ENCODE results near the gene NAALADL2. TPM values are rescaled to one million over a fixed set of nuclear protein-coding genes. Genes with fewer than 3 reads are reported as not detected.

The NAALADL2 gene
- total and polyA plus RNA-seq, 2 donors (not counting 1 experiment from before 2014, with no cell fraction given), result 8.8 to 11.6 TPM

DNA sequence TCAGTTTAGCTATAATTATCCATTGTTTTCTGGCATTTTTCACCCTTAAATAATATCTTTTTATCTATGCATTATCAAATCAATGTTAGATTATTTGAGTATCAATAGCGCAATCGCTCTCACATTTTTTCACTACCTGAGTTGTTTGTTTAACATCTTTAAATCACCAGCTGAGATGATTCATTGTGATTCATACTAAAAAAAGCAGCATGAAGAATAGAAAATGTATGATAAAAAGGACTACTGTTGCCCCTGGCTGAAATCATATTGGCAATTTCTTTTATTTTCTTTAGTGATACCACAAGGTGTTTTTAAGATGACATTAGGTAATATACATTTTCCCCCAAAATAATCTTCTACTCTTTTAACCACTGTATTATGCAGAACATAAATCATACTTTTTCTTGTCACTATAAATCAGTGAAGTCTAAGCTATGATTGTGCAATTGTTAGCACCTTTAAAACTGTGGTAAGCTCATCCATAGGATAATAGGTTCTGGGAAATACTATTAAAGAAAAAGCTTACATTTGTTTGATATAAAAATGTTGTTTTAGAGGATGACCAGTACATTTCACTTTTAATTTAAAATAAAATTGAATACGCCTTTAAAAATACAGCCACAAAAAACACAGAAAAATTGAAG is 889.1 kb downstream of the NAALADL2 start:
- Histone ChIP-seq H4K20me1 (ENCODE audit: control insufficient read depth, extremely low read depth, insufficient read depth, low read length) (no peaks in the 10 kb centered on the region), H3K79me2 (ENCODE audit: control insufficient read depth, insufficient read depth, low read length) (no peaks in the 10 kb centered on the region), H3K27me3 (ENCODE audit: control insufficient read depth, insufficient read depth, low read length) (no peaks in the 10 kb centered on the region), H3K9me3 (ENCODE audit: control insufficient read depth, insufficient read depth, low read depth, low read length) (no peaks in the 10 kb centered on the region), H3K9ac (ENCODE audit: insufficient read depth, low read length) (no peak overlapping the region), H3K4me1 (ENCODE audit: control insufficient read depth, extremely low read depth, insufficient read depth, low read length) (no peaks in the 10 kb centered on the region), H3K36me3 (ENCODE audit: control insufficient read depth, insufficient read depth, low read length) (no peaks in the 10 kb centered on the region), H2AFZ (ENCODE audit: low read length) (no peak overlapping the region), H3K4me3 (replicated peaks in 1 of 4; ENCODE audit: control extremely low read depth in 1 of 4, insufficient read depth in 1 of 4, low read depth in 3 of 4, low read length in 4 of 4) (no peak overlapping the region), H3K27ac (ENCODE audit: insufficient read depth, low read length) (no peak overlapping the region), H3K4me2 (ENCODE audit: extremely low read depth, insufficient read depth, low read length) (no peak overlapping the region)
- DNase-seq (ENCODE audit: low read depth in 2 of 2), result peak in 1 of 2 donors; percentile 48
- TF ChIP-seq, protein P1, sequence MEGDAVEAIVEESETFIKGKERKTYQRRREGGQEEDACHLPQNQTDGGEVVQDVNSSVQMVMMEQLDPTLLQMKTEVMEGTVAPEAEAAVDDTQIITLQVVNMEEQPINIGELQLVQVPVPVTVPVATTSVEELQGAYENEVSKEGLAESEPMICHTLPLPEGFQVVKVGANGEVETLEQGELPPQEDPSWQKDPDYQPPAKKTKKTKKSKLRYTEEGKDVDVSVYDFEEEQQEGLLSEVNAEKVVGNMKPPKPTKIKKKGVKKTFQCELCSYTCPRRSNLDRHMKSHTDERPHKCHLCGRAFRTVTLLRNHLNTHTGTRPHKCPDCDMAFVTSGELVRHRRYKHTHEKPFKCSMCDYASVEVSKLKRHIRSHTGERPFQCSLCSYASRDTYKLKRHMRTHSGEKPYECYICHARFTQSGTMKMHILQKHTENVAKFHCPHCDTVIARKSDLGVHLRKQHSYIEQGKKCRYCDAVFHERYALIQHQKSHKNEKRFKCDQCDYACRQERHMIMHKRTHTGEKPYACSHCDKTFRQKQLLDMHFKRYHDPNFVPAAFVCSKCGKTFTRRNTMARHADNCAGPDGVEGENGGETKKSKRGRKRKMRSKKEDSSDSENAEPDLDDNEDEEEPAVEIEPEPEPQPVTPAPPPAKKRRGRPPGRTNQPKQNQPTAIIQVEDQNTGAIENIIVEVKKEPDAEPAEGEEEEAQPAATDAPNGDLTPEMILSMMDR (conservative IDR thresholded peaks at IDR 0.05 in 1 of 2, IDR thresholded peaks at IDR 0.05 in 1 of 2; ENCODE audit: low read depth in 1 of 2, low read length in 2 of 2), result no peak
- TF ChIP-seq EZH2 (IDR thresholded peaks at IDR 0.05; ENCODE audit: low read length, missing control alignments), result no peak

DNA sequence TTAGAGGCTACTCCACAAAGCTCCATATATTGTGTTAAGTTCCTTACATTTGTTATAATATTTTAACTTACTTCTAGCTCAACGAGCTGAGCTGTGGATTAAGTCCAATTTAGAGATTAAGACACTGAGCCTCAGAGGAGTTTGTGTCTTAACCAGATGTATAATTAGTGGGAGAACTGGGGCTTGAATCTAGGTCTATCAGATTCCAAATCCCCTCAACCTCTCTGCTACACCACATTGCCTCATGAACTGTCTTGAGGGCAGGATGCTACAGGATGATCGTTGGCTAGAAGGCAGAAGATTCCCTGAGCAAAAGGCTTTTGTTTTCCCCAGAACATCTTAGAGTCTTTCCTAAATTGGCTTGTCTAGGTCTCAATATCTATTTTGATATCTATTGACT is 890.8 kb downstream of the NAALADL2 start:
- H3K27me3 ChIP-seq (ENCODE audit: control insufficient read depth, insufficient read depth, low read length), result no peaks in the 10 kb centered on the region
- no peak overlapping the region for H2AFZ ChIP-seq (ENCODE audit: low read length)
- no peaks in the 10 kb centered on the region for H3K9me3 ChIP-seq (ENCODE audit: control insufficient read depth, insufficient read depth, low read depth, low read length)
- TF ChIP-seq EZH2 (IDR thresholded peaks at IDR 0.05; ENCODE audit: low read length, missing control alignments), result no peak
- TF ChIP-seq, protein P1 (conservative IDR thresholded peaks at IDR 0.05 in 1 of 2, IDR thresholded peaks at IDR 0.05 in 1 of 2; ENCODE audit: low read depth in 1 of 2, low read length in 2 of 2), result no peak
- no peaks in the 10 kb centered on the region for H3K36me3 ChIP-seq (ENCODE audit: control insufficient read depth, insufficient read depth, low read length)
- no peaks in the 10 kb centered on the region for H3K79me2 ChIP-seq (ENCODE audit: control insufficient read depth, insufficient read depth, low read length)
- DNase-seq (ENCODE audit: low read depth in 2 of 2), result no peak
- H3K4me1 ChIP-seq (ENCODE audit: control insufficient read depth, extremely low read depth, insufficient read depth, low read length), result no peaks in the 10 kb centered on the region
- no peak overlapping the region for H3K27ac ChIP-seq (ENCODE audit: insufficient read depth, low read length)
- H3K4me3 ChIP-seq (replicated peaks in 1 of 4; ENCODE audit: control extremely low read depth in 1 of 4, insufficient read depth in 1 of 4, low read depth in 3 of 4, low read length in 4 of 4), result no peak overlapping the region
- H3K9ac ChIP-seq (ENCODE audit: insufficient read depth, low read length), result no peak overlapping the region
- no peak overlapping the region for H3K4me2 ChIP-seq (ENCODE audit: extremely low read depth, insufficient read depth, low read length)
- no peaks in the 10 kb centered on the region for H4K20me1 ChIP-seq (ENCODE audit: control insufficient read depth, extremely low read depth, insufficient read depth, low read length)

DNA sequence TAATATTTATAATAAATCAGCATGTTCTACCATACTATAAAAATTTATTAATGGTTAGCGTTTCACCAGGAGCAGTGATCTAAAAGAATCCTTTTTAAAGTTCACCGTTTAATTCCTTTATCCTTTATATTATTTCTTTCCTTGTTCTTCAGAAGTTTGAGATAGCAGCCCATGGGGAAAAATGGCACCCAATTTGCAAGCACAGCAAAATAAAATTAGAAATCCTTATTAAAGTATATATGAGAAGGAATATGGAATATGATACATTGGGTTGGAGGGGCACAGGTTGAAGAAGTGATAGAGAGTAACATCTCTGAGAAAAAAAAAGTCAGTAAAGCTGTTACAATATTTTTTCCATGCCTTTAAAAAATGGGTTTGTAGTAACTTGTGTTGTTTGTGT is 892.0 kb downstream of the NAALADL2 start:
- Histone ChIP-seq H3K27me3 (ENCODE audit: control insufficient read depth, insufficient read depth, low read length) (no peaks in the 10 kb centered on the region), H4K20me1 (ENCODE audit: control insufficient read depth, extremely low read depth, insufficient read depth, low read length) (no peaks in the 10 kb centered on the region), H3K9ac (ENCODE audit: insufficient read depth, low read length) (no peak overlapping the region), H3K4me1 (ENCODE audit: control insufficient read depth, extremely low read depth, insufficient read depth, low read length) (no peaks in the 10 kb centered on the region), H3K36me3 (ENCODE audit: control insufficient read depth, insufficient read depth, low read length) (no peaks in the 10 kb centered on the region), H3K27ac (ENCODE audit: insufficient read depth, low read length) (no peak overlapping the region), H2AFZ (ENCODE audit: low read length) (no peak overlapping the region), H3K9me3 (ENCODE audit: control insufficient read depth, insufficient read depth, low read depth, low read length) (no peaks in the 10 kb centered on the region), H3K4me2 (ENCODE audit: extremely low read depth, insufficient read depth, low read length) (no peak overlapping the region), H3K4me3 (replicated peaks in 1 of 4; ENCODE audit: control extremely low read depth in 1 of 4, insufficient read depth in 1 of 4, low read depth in 3 of 4, low read length in 4 of 4) (no peak overlapping the region), H3K79me2 (ENCODE audit: control insufficient read depth, insufficient read depth, low read length) (no peaks in the 10 kb centered on the region)
- no peak for DNase-seq (ENCODE audit: low read depth in 2 of 2)
- TF ChIP-seq EZH2 (IDR thresholded peaks at IDR 0.05; ENCODE audit: low read length, missing control alignments), result no peak
- TF ChIP-seq, protein P1 (conservative IDR thresholded peaks at IDR 0.05 in 1 of 2, IDR thresholded peaks at IDR 0.05 in 1 of 2; ENCODE audit: low read depth in 1 of 2, low read length in 2 of 2), result no peak
